ENCODE measurements around the gene CCDC92B.
"Not testable (repeated sequence)": the region's sequence is repeated elsewhere in the genome, so short reads cannot be mapped to it uniquely, and the experiment has no call there.

CCDC92B gene

GRCh38 chr17:2749058-2749783 is at the start of gene CCDC92B:
TSS of gene CCDC92B (minus strand) at chr17:2749652. CDS start at chr17:2735145, 14,507 bp downstream.
- peak; percentile 80 for DNase-seq

GRCh38 chr17:2798678-2799077 is 49.2 kb upstream of the CCDC92B start:
- DNase-seq = no peak

GRCh38 chr17:2798188-2798587 is 48.7 kb upstream of the CCDC92B start:
- DNase-seq = no peak

GRCh38 chr17:2797637-2798036 is 48.2 kb upstream of the CCDC92B start:
- DNase-seq = no peak

- DNase-seq = no peak
Measured at GRCh38 chr17:2797226-2797625, 47.8 kb upstream of the CCDC92B start.

GRCh38 chr17:2796164-2797125 is 47.0 kb upstream of the CCDC92B start, which contains the start of gene RAP1GAP2:
TSS of gene RAP1GAP2 (plus strand) at chr17:2796438. CDS start at chr17:2796528, 90 bp downstream.
- no peak for DNase-seq

GRCh38 chr17:2795441-2796163 is 46.1 kb upstream of the CCDC92B start:
- no peak for DNase-seq

GRCh38 chr17:2794111-2794803 is 44.8 kb upstream of the CCDC92B start:
- DNase-seq = no peak

- DNase-seq = no peak
Measured at GRCh38 chr17:2792366-2793169, 43.1 kb upstream of the CCDC92B start.

GRCh38 chr17:2789700-2790099 is 40.2 kb upstream of the CCDC92B start:
- DNase-seq = no peak

GRCh38 chr17:2786176-2786881 is 36.9 kb upstream of the CCDC92B start:
- DNase-seq = peak; percentile 89

- not testable (repeated sequence) for DNase-seq
Measured at GRCh38 chr17:2785376-2785775, 35.9 kb upstream of the CCDC92B start.

- DNase-seq = no peak
Measured at GRCh38 chr17:2784864-2785263, 35.4 kb upstream of the CCDC92B start.

GRCh38 chr17:2783310-2784030 is 34.0 kb upstream of the CCDC92B start:
- DNase-seq = no peak

GRCh38 chr17:2782055-2782454 is 32.6 kb upstream of the CCDC92B start:
- DNase-seq = no peak

GRCh38 chr17:2781598-2781997 is 32.1 kb upstream of the CCDC92B start:
- not testable (repeated sequence) for DNase-seq

- no peak for DNase-seq
Measured at GRCh38 chr17:2780931-2781454, 31.5 kb upstream of the CCDC92B start.

GRCh38 chr17:2780256-2780655 is 30.8 kb upstream of the CCDC92B start:
- DNase-seq = no peak

- DNase-seq = no peak
Measured at GRCh38 chr17:2779545-2779944, 30.1 kb upstream of the CCDC92B start.

- DNase-seq = no peak
Measured at GRCh38 chr17:2778489-2778888, 29.0 kb upstream of the CCDC92B start.

Data from NCI-H2171 (cell line).